UCSD-AML1 (cell line): Measurements from ENCODE around the gene CARD16.

Source experiments
- DNase-seq: peaks from one replicate; lab custom pipeline; 2025; ENCODE audit not compliant: unreplicated experiment; lab: John Stamatoyannopoulos, UW

Gene CARD16

DNA sequence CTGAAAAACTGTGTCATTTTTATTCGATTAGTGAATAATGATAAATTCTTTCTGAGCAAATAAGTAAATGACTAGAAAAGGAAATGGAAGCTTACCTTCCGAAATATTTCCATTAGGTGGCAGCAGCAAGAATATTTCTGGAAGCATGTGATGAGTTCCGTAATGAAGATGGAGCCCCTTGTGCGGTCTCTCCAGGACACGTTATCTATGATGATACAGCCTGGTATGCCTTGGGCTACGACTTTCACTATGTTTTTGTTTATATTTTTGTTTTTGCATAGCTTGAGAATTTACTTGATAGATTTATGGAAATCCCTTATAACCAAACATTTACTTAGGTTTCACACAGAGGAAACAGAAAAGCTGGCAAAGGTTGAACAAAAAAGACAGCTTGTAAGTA lies 47.8 kb downstream of the CARD16 start:
- DNase-seq = no peak

DNA sequence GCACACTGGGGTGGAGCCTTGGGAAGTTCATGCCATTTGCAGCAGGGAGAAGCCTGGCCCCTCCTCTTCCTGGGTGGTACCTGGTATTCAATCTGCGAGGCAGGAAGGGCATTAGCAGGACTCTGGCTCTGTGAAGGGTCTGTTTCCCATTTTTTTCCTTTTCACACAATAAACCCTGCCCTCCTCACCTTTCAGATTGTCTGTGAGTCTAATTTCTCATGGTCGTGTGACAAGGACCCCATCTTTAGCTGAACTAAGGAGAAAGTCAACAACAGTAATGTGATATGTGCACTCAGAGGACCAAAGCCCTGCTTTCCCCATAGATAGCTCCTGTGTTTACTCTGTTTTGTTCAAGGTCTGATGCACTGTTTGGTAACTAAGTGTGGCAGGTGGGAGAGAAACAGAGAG lies 50.1 kb downstream of the CARD16 start:
- DNase-seq = no peak

- no peak for DNase-seq
Observed at GRCh38 chr11:104992781-104993180, 52.4 kb downstream of the CARD16 start.

DNA sequence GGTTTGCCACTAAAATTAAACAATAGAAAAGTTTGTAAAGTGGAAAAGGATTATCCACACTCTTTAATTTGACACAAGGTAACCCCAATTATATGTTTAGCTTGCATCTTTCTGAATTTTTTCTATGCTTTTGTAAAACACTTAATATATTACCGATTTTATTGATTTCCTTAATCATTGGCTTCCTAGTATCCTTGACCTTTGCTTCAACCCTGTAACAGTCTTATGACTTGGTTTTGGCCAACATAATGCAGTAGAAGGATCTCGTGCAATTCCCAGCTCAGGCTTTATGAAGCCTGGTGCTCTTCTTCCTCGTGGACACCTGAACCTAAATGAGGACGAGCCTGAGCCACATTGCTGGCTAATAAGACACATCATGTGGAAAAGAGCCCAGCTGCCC lies 53.1 kb downstream of the CARD16 start:
- no peak for DNase-seq
